Measurements from ENCODE around the gene SLC17A3. TPM values are rescaled to one million over a fixed set of nuclear protein-coding genes. Genes with fewer than 3 reads are reported as not detected.

SLC17A3 gene
- total and polyA plus RNA-seq, 9 of the 15 experiments (the other 6 are each of a cell fraction or from before 2014, with no cell fraction given) = 0.04 to 0.08 TPM; not detected in 7

DNA sequence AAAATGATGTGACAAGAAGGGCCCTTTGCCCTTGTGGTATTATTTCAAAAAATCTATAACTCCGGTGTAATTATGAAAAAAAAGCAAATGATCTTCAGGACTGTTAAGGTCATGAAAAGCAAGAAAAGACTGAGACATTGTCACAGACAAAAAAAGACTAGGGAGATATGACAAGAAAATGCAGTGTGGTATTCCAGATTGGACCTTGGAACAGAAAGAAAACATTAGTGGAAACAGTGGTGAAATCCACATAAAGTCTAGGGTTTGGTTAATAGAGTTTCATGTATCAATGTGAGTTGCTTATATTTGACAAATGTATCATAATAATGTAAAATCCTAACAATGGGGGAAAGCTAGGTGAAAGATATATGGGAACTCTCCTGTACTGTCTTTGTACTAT is 26.8 kb upstream of the SLC17A3 start:
- ATAC-seq (no peak), DNase-seq (ENCODE audit: extremely low read depth in 1 of 4, low spot score in 3 of 4) (no peak), FAIRE-seq (no peak)
- no peak overlapping the region for H3K4me2 ChIP-seq (ENCODE audit: insufficient read depth, low read length)
- BruUV-seq (replicated peaks) = no TSS peak
- no peaks in the 10 kb centered on the region; a peak in 1 of 5 replicates for H3K4me1 ChIP-seq (replicated peaks in 1 of 2; ENCODE audit: control insufficient read depth in 2 of 2, insufficient read depth in 2 of 2, low read length in 2 of 2)
- in situ Hi-C loops (cut with MboI) = no loop called here
- intact Hi-C loops (cut with micrococcal nuclease) = no loop called here
- H4K20me1 ChIP-seq (replicated peaks; ENCODE audit: control insufficient read depth, insufficient read depth, low read length) = no peaks in the 10 kb centered on the region
- no peak overlapping the region for H3K4me3 ChIP-seq
- CTCF ChIA-PET (ENCODE audit: low intra/inter-chr PET ratio) = interaction anchor here (0.7 kb wide), 1 partner anchor 10 kb away, joined by 3 read pairs; no protein-coding TSS in a partner anchor
- H3K27me3 ChIP-seq (ENCODE audit: control insufficient read depth in 2 of 2, insufficient read depth in 2 of 2, low read length in 2 of 2) = peaks cover 0 to 3% of the 10 kb centered on the region in 2 experiments; a peak in 2 of 5 replicates
- no peak for TF ChIP-seq HEY1 (CRISPR knock-in tag; IDR thresholded peaks at IDR 0.05; ENCODE audit: borderline replicate concordance)
- H3K79me2 ChIP-seq (ENCODE audit: control insufficient read depth, insufficient read depth, low read length) = no peaks in the 10 kb centered on the region
- 0% methylated on average over 1 of the region's 1 CpG for WGBS (ENCODE audit: insufficient coverage, low coverage, missing lambda C conversion rate)
- H3K9me3 ChIP-seq (replicated peaks; ENCODE audit: control insufficient read depth, insufficient read depth, low read depth, low read length) = no peaks in the 10 kb centered on the region
- POLR2A ChIA-PET = no interaction called here
- H3K9ac ChIP-seq (ENCODE audit: insufficient read depth in 1 of 2, low read depth in 2 of 2, low read length in 2 of 2) = no peak overlapping the region
- no peaks in the 10 kb centered on the region for H3K36me3 ChIP-seq (ENCODE audit: control insufficient read depth, insufficient read depth, low read length)
- no peak overlapping the region for H3K27ac ChIP-seq (ENCODE audit: extremely low read depth, low read depth, low read length)
- H2AFZ ChIP-seq (ENCODE audit: low read depth, low read length) = no peak overlapping the region
- peaks cover 2% of the 10 kb centered on the region for H3K9me1 ChIP-seq (ENCODE audit: control insufficient read depth, insufficient read depth, low read length)

- no peaks in the 10 kb centered on the region for H4K20me1 ChIP-seq (replicated peaks; ENCODE audit: control insufficient read depth, insufficient read depth, low read length)
- in situ Hi-C loops (cut with MboI) (no loop called here), intact Hi-C loops (cut with micrococcal nuclease) (no loop called here)
- H3K4me1 ChIP-seq (replicated peaks in 1 of 2; ENCODE audit: control insufficient read depth in 2 of 2, insufficient read depth in 2 of 2, low read length in 2 of 2) = no peaks in the 10 kb centered on the region; a peak in 1 of 5 replicates
- ChIA-PET POLR2A (interaction anchor here (0.5 to 1.5 kb wide), 4 partner anchors 9 to 264 kb away, joined by 3 to 5 read pairs (median 4); no protein-coding TSS in a partner anchor), CTCF (ENCODE audit: low intra/inter-chr PET ratio) (no interaction called here)
- DNase-seq (ENCODE audit: extremely low read depth in 1 of 4, low spot score in 3 of 4) (no peak), FAIRE-seq (no peak), ATAC-seq (no peak)
- H3K79me2 ChIP-seq (ENCODE audit: control insufficient read depth, insufficient read depth, low read length) = no peaks in the 10 kb centered on the region
- peaks cover 0 to 3% of the 10 kb centered on the region in 2 experiments; a peak in 2 of 5 replicates for H3K27me3 ChIP-seq (ENCODE audit: control insufficient read depth in 2 of 2, insufficient read depth in 2 of 2, low read length in 2 of 2)
- peaks cover 2% of the 10 kb centered on the region for H3K9me1 ChIP-seq (ENCODE audit: control insufficient read depth, insufficient read depth, low read length)
- H2AFZ ChIP-seq (ENCODE audit: low read depth, low read length) = no peak overlapping the region
- no peaks in the 10 kb centered on the region for H3K36me3 ChIP-seq (ENCODE audit: control insufficient read depth, insufficient read depth, low read length)
- H3K9me3 ChIP-seq (replicated peaks; ENCODE audit: control insufficient read depth, insufficient read depth, low read depth, low read length) = no peaks in the 10 kb centered on the region
- 11% methylated on average over 2 of the region's 2 CpGs for WGBS (ENCODE audit: insufficient coverage, low coverage, missing lambda C conversion rate)
- H3K4me3 ChIP-seq = no peak overlapping the region
- no peak overlapping the region for H3K9ac ChIP-seq (ENCODE audit: insufficient read depth in 1 of 2, low read depth in 2 of 2, low read length in 2 of 2)
- BruUV-seq (replicated peaks) = no TSS peak
- TF ChIP-seq U2AF1 (optimal IDR thresholded peaks at IDR 0.05; ENCODE audit: low read depth, low read length) (no peak), STAG1 (CRISPR knock-in tag; IDR thresholded peaks at IDR 0.05; ENCODE audit: borderline replicate concordance) (no peak), BRF1 (IDR thresholded peaks at IDR 0.05; ENCODE audit: borderline replicate concordance, extremely low read depth, insufficient read length) (no peak), PTBP1 (IDR thresholded peaks at IDR 0.05; ENCODE audit: low read depth, low read length) (no peak), ILK (tag; IDR thresholded peaks at IDR 0.05; ENCODE audit: borderline replicate concordance, low read depth) (no peak), FOXJ3 (CRISPR knock-in tag; IDR thresholded peaks at IDR 0.05) (no peak), KAT7 (CRISPR knock-in tag; IDR thresholded peaks at IDR 0.05; ENCODE audit: borderline replicate concordance) (no peak), ZNF780A (CRISPR knock-in tag; IDR thresholded peaks at IDR 0.05) (no peak), NONO (IDR thresholded peaks at IDR 0.05; ENCODE audit: low read depth in 2 of 2, low read length in 1 of 2) (no peak), ZC3H11A (IDR thresholded peaks at IDR 0.05; ENCODE audit: low read depth, low read length) (no peak), NEUROD1 (IDR thresholded peaks at IDR 0.05; ENCODE audit: borderline replicate concordance, low read depth, low read length, partially characterized antibody) (no peak)
- H3K27ac ChIP-seq (ENCODE audit: extremely low read depth, low read depth, low read length) = no peak overlapping the region
- H3K4me2 ChIP-seq (ENCODE audit: insufficient read depth, low read length) = no peak overlapping the region
Observed at GRCh38 chr6:25899580-25900408, 25.8 kb upstream of the SLC17A3 start.
